OCI-LY3 (cell line): ENCODE measurements around the gene MATN1.

ENCODE experiments used
- EZH2phosphoT487 ChIP-seq: fragments of 200-600 bp; shearing (Covaris generic); IDR thresholded peaks from 2 replicates; pipeline ENCODE4 v1.6.1; 2018; ENCODE audit warnings: antibody characterized with exemption, mixed run types, low read depth
- TF ChIP-seq, protein P1 (sequence below): fragments of 200-600, 300-600 bp; sonication (generic); IDR thresholded peaks from 2 replicates; pipeline ENCODE4 v1.5.1; 2014; ENCODE audit warnings: antibody characterized with exemption, low read length, low read depth

GRCh38 chr1:30710407-30710806, 13.0 kb downstream of the MATN1 start:
- TF ChIP-seq, protein P1, sequence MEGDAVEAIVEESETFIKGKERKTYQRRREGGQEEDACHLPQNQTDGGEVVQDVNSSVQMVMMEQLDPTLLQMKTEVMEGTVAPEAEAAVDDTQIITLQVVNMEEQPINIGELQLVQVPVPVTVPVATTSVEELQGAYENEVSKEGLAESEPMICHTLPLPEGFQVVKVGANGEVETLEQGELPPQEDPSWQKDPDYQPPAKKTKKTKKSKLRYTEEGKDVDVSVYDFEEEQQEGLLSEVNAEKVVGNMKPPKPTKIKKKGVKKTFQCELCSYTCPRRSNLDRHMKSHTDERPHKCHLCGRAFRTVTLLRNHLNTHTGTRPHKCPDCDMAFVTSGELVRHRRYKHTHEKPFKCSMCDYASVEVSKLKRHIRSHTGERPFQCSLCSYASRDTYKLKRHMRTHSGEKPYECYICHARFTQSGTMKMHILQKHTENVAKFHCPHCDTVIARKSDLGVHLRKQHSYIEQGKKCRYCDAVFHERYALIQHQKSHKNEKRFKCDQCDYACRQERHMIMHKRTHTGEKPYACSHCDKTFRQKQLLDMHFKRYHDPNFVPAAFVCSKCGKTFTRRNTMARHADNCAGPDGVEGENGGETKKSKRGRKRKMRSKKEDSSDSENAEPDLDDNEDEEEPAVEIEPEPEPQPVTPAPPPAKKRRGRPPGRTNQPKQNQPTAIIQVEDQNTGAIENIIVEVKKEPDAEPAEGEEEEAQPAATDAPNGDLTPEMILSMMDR: no peak
- TF ChIP-seq EZH2phosphoT487: no peak
